Epithelial cell of esophagus (primary cell): ENCODE measurements around the gene DDX17.

Source experiments
- DNase-seq: peaks from one replicate; pipeline ENCODE4 v3.0.0; 2010; ENCODE audit warnings: low read depth
- H3K4me3 ChIP-seq: 2 replicates; pipeline ENCODE4 v1.5.1; 2011; ENCODE audit warnings: mild to moderate bottlenecking, low read length, control low read depth
- CTCF ChIP-seq: IDR thresholded peaks from 2 replicates; pipeline ENCODE4 v1.5.1; 2011; ENCODE audit warnings: low read depth, mild to moderate bottlenecking, low read length, control low read depth, inconsistent platforms; ENCODE audit not compliant: insufficient read depth; ENCODE audit errors: missing control alignments

Gene DDX17

DNA sequence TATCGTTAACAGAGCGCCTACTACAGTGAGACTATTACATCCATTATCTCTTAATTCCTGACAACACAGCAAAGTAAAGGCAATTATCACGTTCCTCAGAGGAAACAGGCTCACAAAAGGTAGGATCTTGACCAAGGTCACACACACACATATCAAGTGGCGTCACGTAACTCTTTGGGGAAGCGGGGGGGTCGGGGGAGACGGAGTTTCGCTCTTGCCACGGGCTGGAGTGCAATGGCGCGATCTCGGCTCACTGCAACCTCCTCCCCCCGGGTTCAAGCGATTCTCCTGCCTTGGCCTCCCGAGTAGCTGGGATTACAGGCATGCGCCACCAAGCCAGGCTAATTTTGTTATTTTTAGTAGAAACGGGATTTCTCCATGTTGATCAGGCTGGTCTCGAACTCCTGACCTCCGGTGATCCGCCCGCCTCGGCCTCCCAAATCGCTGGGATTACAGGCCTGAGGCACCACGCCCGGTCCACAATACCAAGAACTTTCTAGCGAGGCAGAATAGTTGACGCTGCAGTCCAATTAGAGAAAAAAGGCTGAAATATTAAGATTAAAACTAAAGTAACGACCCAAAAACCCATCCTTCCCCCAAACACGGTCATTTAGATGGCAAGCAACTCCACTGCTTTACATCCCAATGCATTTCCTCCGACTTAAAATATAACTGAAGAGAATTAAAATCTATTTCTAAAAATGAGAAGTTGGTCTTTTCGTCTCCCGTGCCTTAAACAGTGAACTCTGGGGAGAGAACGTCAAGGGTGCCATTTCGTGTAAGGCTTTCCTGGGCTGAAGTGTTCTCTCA is 1.2 kb downstream of the DDX17 start:
- TF ChIP-seq CTCF = no peak
- peak overlapping the region; percentile 83 for H3K4me3 ChIP-seq
- peak; percentile 54 for DNase-seq

GRCh38 chr22:38503021-38503420 is 3.1 kb downstream of the DDX17 start:
- no peak for DNase-seq
- H3K4me3 ChIP-seq = peak overlapping the region; percentile 83
- no peak for TF ChIP-seq CTCF

GRCh38 chr22:38501797-38502672 is 4.1 kb downstream of the DDX17 start:
- no peak for DNase-seq
- peak overlapping the region; percentile 83 for H3K4me3 ChIP-seq
- no peak for TF ChIP-seq CTCF

GRCh38 chr22:38497869-38498268 is 8.2 kb downstream of the DDX17 start:
- no peak for DNase-seq
- no peak overlapping the region for H3K4me3 ChIP-seq
- TF ChIP-seq CTCF = no peak

DNA sequence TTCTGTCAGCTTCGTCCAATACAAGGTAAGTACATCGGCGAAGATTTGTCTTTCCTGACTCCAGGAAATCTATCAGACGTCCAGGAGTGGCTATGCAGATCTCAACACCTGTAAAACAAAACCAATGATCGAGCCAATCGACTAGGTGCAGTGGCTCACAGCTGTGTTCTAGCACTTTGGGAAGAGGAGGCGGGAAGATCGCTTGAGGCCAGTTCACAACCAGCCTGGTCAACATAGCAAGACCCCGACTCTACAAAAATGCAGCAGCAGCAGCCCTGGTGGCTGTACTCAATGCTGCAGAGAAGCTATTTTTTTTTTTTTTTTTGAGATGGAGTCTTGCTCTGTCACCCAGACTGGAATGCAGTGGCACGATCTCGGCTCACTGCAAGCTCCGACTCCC is 11.2 kb downstream of the DDX17 start:
- TF ChIP-seq CTCF = peak; percentile 14
- H3K4me3 ChIP-seq = no peak overlapping the region
- DNase-seq = no peak

DNA sequence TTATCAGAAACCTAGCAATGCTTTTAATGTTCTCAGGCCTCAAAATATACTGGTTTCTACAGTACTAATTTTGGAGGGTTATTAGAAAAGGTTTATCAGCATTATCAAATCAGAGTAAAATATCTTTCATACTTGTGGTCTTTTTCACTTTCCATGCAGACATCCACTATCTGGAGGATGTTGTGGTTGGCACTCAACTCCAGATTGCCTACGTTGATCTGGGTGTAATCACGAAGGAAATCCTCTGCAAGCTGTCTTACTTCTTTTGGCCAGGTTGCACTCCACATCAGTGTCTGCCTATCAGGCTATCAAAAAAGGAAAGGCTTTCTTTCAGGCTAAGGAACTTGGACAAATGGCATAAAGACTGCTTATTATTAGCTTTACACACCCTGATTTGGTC is 11.6 kb downstream of the DDX17 start:
- H3K4me3 ChIP-seq = no peak overlapping the region
- DNase-seq = no peak
- TF ChIP-seq CTCF = no peak
